H1 (cell line): Measurements from ENCODE around the gene GALNT12.

ENCODE experiments used
- CHD2 ChIP-seq: IDR thresholded peaks from 2 replicates; pipeline ENCODE4 v1.6.1; 2012; ENCODE audit warnings: low read length, improper control_type of control experiment
- PHF8 ChIP-seq: fragments of 200-600 bp; sonication (generic); conservative IDR thresholded peaks from 2 replicates; pipeline ENCODE4 v1.7.1; 2012; ENCODE audit warnings: low read depth, mild to moderate bottlenecking, inconsistent platforms, low read length, moderate library complexity
- POLR2A ChIP-seq, 2 experiments: IDR thresholded peaks; 1 replicate in 1 of 2; 2 replicates in 1 of 2; pipeline ENCODE4 v1.6.1; 2011; ENCODE audit warnings: low read depth in 2 of 2, low read length in 2 of 2, mild to moderate bottlenecking in 2 of 2; ENCODE audit errors: control extremely low read depth in 1 of 2
- TAF1 ChIP-seq: IDR thresholded peaks from 2 replicates; pipeline ENCODE4 v1.6.1; 2011; ENCODE audit warnings: mild to moderate bottlenecking, low read depth, low read length
- TF ChIP-seq, protein P1 (sequence below), 3 experiments: IDR thresholded peaks; 1 replicate in 2 of 3; 2 replicates in 1 of 3; pipeline versions ENCODE4 v1.5.1 to v1.6.1; 2011; ENCODE audit warnings: low read length in 3 of 3, mild to moderate bottlenecking in 3 of 3, inconsistent platforms in 2 of 3, low read depth in 1 of 3, moderate library complexity in 1 of 3; ENCODE audit not compliant: insufficient read depth in 1 of 3; ENCODE audit errors: control extremely low read depth in 1 of 3
- TF ChIP-seq, protein P2 (sequence below): IDR thresholded peaks from 2 replicates; pipeline ENCODE4 v1.6.1; 2012; ENCODE audit warnings: low read length, inconsistent platforms

- TF ChIP-seq, protein P1, sequence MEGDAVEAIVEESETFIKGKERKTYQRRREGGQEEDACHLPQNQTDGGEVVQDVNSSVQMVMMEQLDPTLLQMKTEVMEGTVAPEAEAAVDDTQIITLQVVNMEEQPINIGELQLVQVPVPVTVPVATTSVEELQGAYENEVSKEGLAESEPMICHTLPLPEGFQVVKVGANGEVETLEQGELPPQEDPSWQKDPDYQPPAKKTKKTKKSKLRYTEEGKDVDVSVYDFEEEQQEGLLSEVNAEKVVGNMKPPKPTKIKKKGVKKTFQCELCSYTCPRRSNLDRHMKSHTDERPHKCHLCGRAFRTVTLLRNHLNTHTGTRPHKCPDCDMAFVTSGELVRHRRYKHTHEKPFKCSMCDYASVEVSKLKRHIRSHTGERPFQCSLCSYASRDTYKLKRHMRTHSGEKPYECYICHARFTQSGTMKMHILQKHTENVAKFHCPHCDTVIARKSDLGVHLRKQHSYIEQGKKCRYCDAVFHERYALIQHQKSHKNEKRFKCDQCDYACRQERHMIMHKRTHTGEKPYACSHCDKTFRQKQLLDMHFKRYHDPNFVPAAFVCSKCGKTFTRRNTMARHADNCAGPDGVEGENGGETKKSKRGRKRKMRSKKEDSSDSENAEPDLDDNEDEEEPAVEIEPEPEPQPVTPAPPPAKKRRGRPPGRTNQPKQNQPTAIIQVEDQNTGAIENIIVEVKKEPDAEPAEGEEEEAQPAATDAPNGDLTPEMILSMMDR (IDR thresholded peaks at IDR 0.05; ENCODE audit: control extremely low read depth in 1 of 3, insufficient read depth in 1 of 3, low read depth in 1 of 3, low read length in 3 of 3), result no peak
- TF ChIP-seq, protein P2, sequence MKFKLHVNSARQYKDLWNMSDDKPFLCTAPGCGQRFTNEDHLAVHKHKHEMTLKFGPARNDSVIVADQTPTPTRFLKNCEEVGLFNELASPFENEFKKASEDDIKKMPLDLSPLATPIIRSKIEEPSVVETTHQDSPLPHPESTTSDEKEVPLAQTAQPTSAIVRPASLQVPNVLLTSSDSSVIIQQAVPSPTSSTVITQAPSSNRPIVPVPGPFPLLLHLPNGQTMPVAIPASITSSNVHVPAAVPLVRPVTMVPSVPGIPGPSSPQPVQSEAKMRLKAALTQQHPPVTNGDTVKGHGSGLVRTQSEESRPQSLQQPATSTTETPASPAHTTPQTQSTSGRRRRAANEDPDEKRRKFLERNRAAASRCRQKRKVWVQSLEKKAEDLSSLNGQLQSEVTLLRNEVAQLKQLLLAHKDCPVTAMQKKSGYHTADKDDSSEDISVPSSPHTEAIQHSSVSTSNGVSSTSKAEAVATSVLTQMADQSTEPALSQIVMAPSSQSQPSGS, result no peak
- no peak for TF ChIP-seq PHF8
- no peak for TF ChIP-seq TAF1
- no peak for TF ChIP-seq POLR2A (IDR thresholded peaks at IDR 0.05; ENCODE audit: control extremely low read depth in 1 of 2, low read depth in 2 of 2, low read length in 2 of 2)
- no peak for TF ChIP-seq CHD2
Observed at GRCh38 chr9:98856982-98857381, 49.5 kb downstream of the GALNT12 start.
